ENCODE data around the gene S100PBP.

- TF ChIP-seq CTCF (conservative IDR thresholded peaks at IDR 0.05): no peak
- no peak for TF ChIP-seq ZFX (IDR thresholded peaks at IDR 0.05)
Measured at GRCh38 chr1:32902535-32902920, 85.1 kb downstream of the S100PBP start.
